HepG2 (cell line): Measurements from ENCODE around the gene SMARCE1. TPM values are rescaled to one million over a fixed set of nuclear protein-coding genes. Genes with fewer than 3 reads are reported as not detected.

Experiments used
- FOXJ3 ChIP-seq: sonication (generic); formaldehyde crosslinking; IDR thresholded peaks from 2 replicates; pipeline ENCODE4 v1.4.0; 2020; ENCODE audit warnings: missing genetic modification reagents, mild to moderate bottlenecking, borderline replicate concordance
- HHEX ChIP-seq: IDR thresholded peaks from 2 replicates; pipeline ENCODE4 v1.6.1; 2016; ENCODE audit warnings: control low read depth
- HNF4A ChIP-seq: sonication (generic); formaldehyde crosslinking; IDR thresholded peaks from 2 replicates; pipeline ENCODE4 v1.4.0; 2020; ENCODE audit warnings: missing genetic modification reagents
- HOXA3 ChIP-seq: sonication (generic); formaldehyde crosslinking; IDR thresholded peaks from 2 replicates; pipeline ENCODE4 v1.5.0; 2020; ENCODE audit warnings: missing genetic modification reagents
- SALL1 ChIP-seq: sonication (generic); formaldehyde crosslinking; IDR thresholded peaks from 2 replicates; pipeline ENCODE4 v1.8.0; 2022; ENCODE audit warnings: mild to moderate bottlenecking, missing genetic modification reagents
- TFDP1 ChIP-seq: IDR thresholded peaks from 2 replicates; pipeline ENCODE4 v1.6.1; 2016; ENCODE audit warnings: missing compliant biosample characterization, missing genetic modification reagents, borderline replicate concordance
- TFE3 ChIP-seq: IDR thresholded peaks from 2 replicates; pipeline ENCODE4 v1.6.1; 2016
- ZFP36L1 ChIP-seq: sonication (generic); formaldehyde crosslinking; IDR thresholded peaks from 2 replicates; pipeline ENCODE4 v1.8.0; 2022; ENCODE audit warnings: mild to moderate bottlenecking, missing genetic modification reagents, moderate library complexity
- ZNF275 ChIP-seq: sonication (generic); formaldehyde crosslinking; IDR thresholded peaks from 2 replicates; pipeline ENCODE4 v1.8.0; 2022; ENCODE audit warnings: missing genetic modification reagents, mild to moderate bottlenecking, inconsistent platforms, borderline replicate concordance
- ZNF354B ChIP-seq: sonication (generic); formaldehyde crosslinking; IDR thresholded peaks from 2 replicates; pipeline ENCODE4 v1.8.0; 2022; ENCODE audit warnings: mild to moderate bottlenecking, missing genetic modification reagents
- ZNF460 ChIP-seq: sonication (generic); formaldehyde crosslinking; IDR thresholded peaks from 2 replicates; pipeline ENCODE4 v1.5.1; 2020; ENCODE audit warnings: missing genetic modification reagents, mild to moderate bottlenecking, borderline replicate concordance
- ZNF563 ChIP-seq: sonication (generic); formaldehyde crosslinking; IDR thresholded peaks from 2 replicates; pipeline ENCODE4 v1.8.0; 2022; ENCODE audit warnings: mild to moderate bottlenecking, moderate library complexity, missing genetic modification reagents
- ZNF704 ChIP-seq: sonication (generic); formaldehyde crosslinking; IDR thresholded peaks from 2 replicates; pipeline ENCODE4 v1.8.1; 2023; ENCODE audit warnings: mild to moderate bottlenecking, inconsistent platforms, moderate library complexity, missing genetic modification reagents, borderline replicate concordance
- ZNF792 ChIP-seq: IDR thresholded peaks from 2 replicates; pipeline ENCODE4 v1.6.1; 2016
- polyA plus RNA-seq, 8 experiments: library from polyadenylated mRNA; depleted of rRNA in 3 of 8; stranded (reverse) in 7 of 8; unstranded in 1 of 8; fragments of >200 nt; fragmentation: Illumina TruSeq in 4 of 8; extraction: Trizol in 4 of 8; gene quantifications; 2 replicates each; pipeline versions ENCODE4 v1.2.1 to v1.2.3, GENCODE V29; 2011 to 2016; ENCODE audit warnings: low read depth in 4 of 8, missing spikeins in 1 of 8, mixed read lengths in 1 of 8; ENCODE audit not compliant: insufficient read depth in 1 of 8
- total RNA-seq, 5 experiments: library from RNA; depleted of rRNA; stranded (reverse); fragments of >200 nt; fragmentation: Illumina TruSeq; extraction: Trizol; gene quantifications; 2 replicates each; pipeline ENCODE4 v1.2.3, GENCODE V29; 2016; ENCODE audit warnings: low read depth in 1 of 5

The SMARCE1 gene
- total and polyA plus RNA-seq, 2 of the 13 experiments (the other 11 are each of a cell fraction or from before 2014, with no cell fraction given): 43.5 to 127 TPM

GRCh38 chr17:40598619-40599467, 48.8 kb downstream of the SMARCE1 start (continued):
- TF ChIP-seq TFE3 (CRISPR knock-in tag) (peak; percentile 55; the same call in 1 of the 2 replicates), ZNF460 (CRISPR knock-in tag) (no peak), ZNF275 (CRISPR knock-in tag) (no peak), ZNF792 (CRISPR knock-in tag) (no peak), ZNF704 (CRISPR knock-in tag) (0 out of 2 replicates have a peak, but pooled peaks have one; percentile 46), ZNF563 (CRISPR knock-in tag) (no peak), SALL1 (CRISPR knock-in tag) (0 out of 2 replicates have a peak, but pooled peaks have one; percentile 32), HHEX (CRISPR knock-in tag) (no peak), ZNF354B (CRISPR knock-in tag) (no peak), HNF4A (peak; percentile 80), ZFP36L1 (no peak), HOXA3 (CRISPR knock-in tag) (peak; percentile 29; the same call in 1 of the 2 replicates), FOXJ3 (0 out of 2 replicates have a peak, but pooled peaks have one; percentile 18), TFDP1 (CRISPR knock-in tag) (no peak)
- TF ChIP-seq, all 625 proteins: peak for 20
